ENCODE measurements around the gene CDK5RAP2.
"Not testable (repeated sequence)": the region's sequence is repeated elsewhere in the genome, so short reads cannot be mapped to it uniquely, and the experiment has no call there.

Gene CDK5RAP2

GRCh38 chr9:120464176-120464886 is 115.6 kb downstream of the CDK5RAP2 start:
- no peak for DNase-seq

- DNase-seq, result no peak
Observed at GRCh38 chr9:120463765-120464164, 116.2 kb downstream of the CDK5RAP2 start.

GRCh38 chr9:120461677-120462076 is 118.3 kb downstream of the CDK5RAP2 start:
- not testable (repeated sequence) for DNase-seq

GRCh38 chr9:120456218-120456617 is 123.7 kb downstream of the CDK5RAP2 start:
- no peak for DNase-seq

GRCh38 chr9:120454467-120454866 is 125.5 kb downstream of the CDK5RAP2 start:
- no peak for DNase-seq

- DNase-seq, result no peak
Observed at GRCh38 chr9:120453792-120454191, 126.2 kb downstream of the CDK5RAP2 start.

- no peak for DNase-seq
Observed at GRCh38 chr9:120452631-120453030, 127.3 kb downstream of the CDK5RAP2 start.

GRCh38 chr9:120450916-120451315 is 129.1 kb downstream of the CDK5RAP2 start:
- DNase-seq, result no peak

GRCh38 chr9:120449566-120449965 is 130.4 kb downstream of the CDK5RAP2 start:
- DNase-seq, result no peak

GRCh38 chr9:120447959-120448500 is 131.9 kb downstream of the CDK5RAP2 start:
- no peak for DNase-seq

- no peak for DNase-seq
Observed at GRCh38 chr9:120446671-120447070, 133.3 kb downstream of the CDK5RAP2 start.

- no peak for DNase-seq
Observed at GRCh38 chr9:120443976-120444375, 136.0 kb downstream of the CDK5RAP2 start.

GRCh38 chr9:120443489-120443888 is 136.5 kb downstream of the CDK5RAP2 start:
- no peak for DNase-seq

GRCh38 chr9:120442308-120442995 is 137.5 kb downstream of the CDK5RAP2 start:
- no peak for DNase-seq

- DNase-seq, result no peak
Observed at GRCh38 chr9:120441426-120442307, 138.3 kb downstream of the CDK5RAP2 start.

GRCh38 chr9:120440791-120441190 is 139.2 kb downstream of the CDK5RAP2 start:
- no peak for DNase-seq

- no peak for DNase-seq
Observed at GRCh38 chr9:120439926-120440325, 140.0 kb downstream of the CDK5RAP2 start.

GRCh38 chr9:120438836-120439546 is 141.0 kb downstream of the CDK5RAP2 start:
- peak; percentile 7 to 29 for DNase-seq

- DNase-seq, result no peak
Observed at GRCh38 chr9:120438111-120438510, 141.9 kb downstream of the CDK5RAP2 start.

GRCh38 chr9:120436983-120437475 is 142.9 kb downstream of the CDK5RAP2 start:
- DNase-seq, result no peak

- no peak for DNase-seq
Observed at GRCh38 chr9:120436446-120436845, 143.5 kb downstream of the CDK5RAP2 start.

- no peak for DNase-seq
Observed at GRCh38 chr9:120435091-120435490, 144.9 kb downstream of the CDK5RAP2 start.

All from SHP77 (cell line).